ENCODE measurements around the gene ABHD16B.

Gene ABHD16B

DNA sequence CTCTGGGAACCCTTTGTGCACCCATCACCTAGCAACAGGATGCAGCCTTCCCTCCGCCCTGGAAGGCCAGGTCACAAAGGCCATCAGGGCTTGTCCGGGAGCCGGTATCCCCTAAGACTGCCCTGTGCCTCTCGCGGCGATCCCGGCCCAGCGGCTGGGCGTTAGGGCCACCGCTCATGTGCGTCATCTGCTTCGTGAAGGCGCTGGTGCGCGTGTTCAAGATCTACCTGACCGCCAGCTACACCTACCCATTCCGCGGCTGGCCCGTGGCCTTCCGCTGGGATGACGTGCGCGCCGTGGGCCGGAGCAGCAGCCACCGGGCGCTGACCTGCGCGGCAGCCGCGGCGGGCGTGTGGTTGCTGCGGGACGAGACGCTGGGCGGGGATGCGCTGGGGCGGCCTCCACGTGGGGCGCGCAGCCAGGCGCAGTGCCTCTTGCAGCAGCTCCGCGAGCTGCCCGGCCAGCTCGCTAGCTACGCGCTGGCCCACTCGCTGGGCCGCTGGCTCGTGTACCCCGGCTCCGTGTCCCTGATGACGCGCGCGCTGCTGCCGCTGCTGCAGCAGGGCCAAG, at the start of gene ABHD16B:
TSS of gene ABHD16B (plus strand) at position 134 of the 570 bp plus-strand sequence. CDS start at position 177, 43 bp downstream.
- no peak for DNase-seq

DNA sequence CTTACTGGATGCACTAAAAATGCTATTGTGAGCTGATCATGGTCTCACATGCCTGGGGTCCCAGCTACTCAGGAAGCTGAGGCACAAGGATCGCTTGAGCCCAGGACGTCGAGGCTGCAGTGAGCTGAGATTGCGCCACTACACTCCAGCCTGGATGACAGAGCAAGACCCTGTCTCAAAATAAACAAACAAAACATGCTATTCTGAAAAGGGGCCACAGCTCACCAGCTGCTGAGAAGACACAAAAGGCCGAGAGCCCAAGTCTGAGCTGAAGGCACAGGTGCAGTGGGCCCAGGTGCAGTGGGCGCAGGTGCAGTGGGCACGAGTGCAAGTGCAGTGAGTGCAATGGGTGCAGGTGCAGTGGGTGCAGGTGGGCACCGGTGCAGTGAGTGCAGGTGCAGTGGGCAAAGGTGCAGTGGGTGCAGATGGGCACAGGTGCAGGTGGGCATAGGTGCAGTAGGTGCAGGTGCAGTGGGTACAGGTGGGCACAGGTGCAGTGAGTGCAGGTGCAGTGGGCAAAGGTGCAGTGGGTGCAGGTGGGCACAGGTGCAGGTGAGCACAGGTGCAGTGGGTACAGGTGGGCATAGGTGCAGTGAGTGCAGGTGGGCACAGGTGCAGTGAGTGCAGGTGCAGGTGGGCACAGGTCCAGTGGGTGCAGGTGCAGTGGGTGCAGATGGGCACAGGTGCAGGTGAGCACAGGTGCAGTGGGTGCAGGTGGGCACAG, 46.2 kb upstream of the ABHD16B start:
- DNase-seq: no peak

DNA sequence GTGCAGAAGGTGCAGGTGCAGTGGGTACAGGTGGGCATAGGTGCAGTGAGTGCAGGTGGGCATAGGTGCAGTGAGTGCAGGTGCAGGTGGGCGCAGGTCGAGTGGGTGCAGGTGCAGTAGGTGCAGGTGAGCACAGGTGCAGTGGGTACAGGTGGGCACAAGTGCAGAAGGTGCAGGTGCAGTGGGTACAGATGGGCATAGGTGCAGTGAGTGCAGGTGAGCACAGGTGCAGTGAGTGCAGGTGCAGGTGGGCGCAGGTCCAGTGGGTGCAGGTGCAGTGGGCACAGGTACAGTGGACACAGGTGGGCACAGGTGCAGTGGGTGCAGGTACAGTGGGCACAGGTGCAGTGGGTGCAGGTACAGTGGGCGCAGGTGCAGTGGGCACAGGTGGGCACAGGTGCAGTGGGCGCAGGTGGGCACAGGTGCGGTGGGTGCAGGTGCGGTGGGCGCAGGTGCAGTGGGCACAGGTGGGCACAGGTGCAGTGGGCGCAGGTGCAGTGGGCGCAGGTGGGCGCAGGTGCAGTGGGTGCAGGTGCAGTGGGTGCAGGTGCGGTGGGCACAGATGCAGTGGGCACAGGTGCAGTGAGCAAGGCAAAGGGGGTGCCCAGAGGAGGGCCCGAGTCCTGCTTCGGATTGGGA, 45.6 kb upstream of the ABHD16B start:
- no peak for DNase-seq

DNA sequence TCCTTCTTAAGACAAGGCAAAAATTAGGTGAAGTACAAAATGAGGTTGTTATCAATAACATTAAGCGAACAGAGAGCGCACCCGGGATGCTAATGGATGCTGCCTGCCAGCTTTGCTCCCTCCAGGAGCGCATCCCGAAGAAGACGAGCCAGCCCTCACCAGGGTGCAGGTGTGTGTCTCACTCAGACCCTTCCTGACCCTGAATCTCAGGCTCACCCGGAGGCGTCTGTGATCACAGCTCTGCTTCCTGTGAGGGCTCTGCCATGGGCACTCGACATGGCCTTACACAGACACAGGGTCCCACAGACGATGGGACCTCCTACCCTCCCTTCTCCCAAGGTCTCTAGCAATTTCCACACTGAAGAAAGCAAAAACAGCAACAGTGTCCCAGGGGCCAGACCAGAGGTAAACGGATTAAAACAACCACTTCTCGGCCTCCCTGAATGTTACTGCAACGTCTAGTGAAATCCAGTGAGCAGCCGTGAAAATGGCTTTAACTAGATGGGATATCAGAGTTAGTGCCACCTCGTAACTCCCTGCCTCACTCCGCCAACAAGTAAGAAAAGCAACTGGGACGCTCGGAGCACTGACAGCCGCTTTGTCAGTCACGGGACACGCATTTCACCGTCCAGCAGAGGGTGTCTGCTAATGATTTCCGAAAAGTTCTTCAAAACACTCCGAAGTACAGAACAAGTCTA, 41.9 kb upstream of the ABHD16B start:
- DNase-seq: no peak

DNA sequence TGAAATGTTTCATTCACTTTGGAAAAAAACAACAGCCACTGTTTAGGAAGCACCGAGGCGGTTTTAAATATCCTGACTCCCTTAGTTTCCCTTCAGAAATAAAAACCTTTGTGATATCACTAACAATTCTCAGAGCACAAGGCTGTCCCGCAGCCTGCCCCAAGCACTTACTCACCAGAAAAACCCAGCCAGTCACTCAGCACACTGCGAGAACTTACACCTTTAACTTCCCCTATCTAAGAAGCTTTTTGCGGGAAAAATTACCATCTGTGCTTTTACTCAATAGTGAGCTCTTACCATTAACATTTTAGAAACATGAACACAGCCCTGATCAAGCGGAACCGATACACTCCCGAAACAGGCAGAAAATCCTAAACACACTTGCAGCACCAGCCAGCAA, 39.5 kb upstream of the ABHD16B start:
- no peak for DNase-seq

DNA sequence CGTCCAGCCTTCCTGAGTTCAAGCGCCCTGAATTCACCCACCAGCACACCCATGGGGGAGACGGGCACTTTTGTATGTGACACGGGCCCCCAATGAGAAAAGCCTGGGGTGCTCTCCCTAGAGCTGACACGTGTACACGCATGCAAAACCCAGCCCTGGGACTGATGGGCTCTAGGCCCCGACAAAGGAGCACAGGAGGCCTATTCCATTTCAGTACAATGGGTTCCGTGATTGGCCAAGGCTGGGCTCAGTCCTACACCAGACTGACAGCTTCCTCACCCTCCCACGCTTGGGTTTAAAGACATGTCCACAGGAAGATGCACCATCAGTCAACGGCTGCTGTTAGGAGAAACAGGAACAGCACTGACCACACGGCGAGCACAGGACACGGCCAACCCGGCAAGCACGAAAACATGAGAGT, 39.0 kb upstream of the ABHD16B start:
- no peak for DNase-seq

DNA sequence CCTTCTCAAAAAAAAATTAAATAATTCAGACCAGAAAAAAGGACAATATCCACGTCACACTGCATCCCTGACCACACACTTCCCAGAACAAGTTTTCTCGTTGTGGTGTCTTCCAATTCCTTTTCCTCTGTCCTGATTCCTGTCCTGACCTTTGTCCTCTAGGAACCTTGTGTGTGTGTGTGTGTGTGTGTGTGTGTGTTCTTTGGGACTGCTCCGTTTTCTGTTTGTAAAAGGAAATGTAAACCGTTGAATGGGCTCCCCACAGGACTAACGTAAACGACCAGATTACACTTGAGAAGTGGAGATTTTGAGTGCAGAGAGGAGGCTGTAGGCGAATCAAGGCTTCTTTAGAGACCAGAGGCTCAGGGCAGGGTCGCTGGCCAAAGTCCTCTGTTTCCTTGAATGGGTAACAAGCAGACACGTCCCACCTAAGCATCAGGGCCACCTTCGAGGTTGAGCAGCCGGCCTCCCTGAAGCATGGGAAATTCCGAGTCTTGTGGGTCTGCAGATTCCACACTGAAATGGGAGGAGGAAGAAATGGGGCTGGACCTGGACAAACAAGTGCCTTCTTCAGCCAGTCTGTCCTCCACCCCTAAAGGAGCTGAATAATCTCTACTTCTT, 37.5 kb upstream of the ABHD16B start:
- no peak for DNase-seq

DNA sequence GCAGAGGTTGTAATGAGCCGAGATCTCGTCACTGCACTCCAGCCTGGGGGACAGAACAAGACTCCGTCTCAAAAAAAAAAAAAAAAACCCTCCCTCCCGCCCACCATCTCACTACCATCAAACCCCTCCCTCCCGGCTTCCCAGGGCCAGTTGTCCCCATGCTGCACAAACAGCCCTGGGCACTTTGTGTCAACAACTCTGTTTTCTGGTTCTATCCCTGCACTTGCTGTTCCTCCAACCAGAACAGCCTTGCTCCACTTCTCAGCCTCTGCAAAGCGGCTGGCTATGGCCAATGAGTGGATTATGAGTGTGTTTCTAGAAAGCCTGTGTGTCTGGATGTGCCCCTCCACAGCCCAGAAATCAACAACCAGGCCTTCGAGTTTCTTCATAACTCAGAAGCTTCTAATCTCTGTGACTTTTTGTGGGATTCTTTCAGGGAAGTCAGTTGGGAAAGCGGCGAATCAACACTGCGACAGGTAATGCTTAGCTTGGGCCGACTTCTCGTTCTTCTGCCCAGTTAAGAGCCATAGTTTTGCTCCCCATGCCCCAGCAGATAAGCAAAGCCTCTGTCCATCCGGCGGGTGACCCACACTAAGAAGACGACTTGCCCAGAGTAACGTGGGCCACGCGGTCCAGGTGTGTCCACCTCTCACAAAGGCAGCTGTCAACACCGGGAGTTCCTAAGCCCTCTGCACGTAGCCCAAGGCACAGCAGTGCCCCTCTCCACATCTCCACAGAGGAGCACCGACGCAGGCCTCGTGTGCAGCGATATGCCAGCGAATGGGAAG, 35.8 kb upstream of the ABHD16B start:
- DNase-seq: no peak

DNA sequence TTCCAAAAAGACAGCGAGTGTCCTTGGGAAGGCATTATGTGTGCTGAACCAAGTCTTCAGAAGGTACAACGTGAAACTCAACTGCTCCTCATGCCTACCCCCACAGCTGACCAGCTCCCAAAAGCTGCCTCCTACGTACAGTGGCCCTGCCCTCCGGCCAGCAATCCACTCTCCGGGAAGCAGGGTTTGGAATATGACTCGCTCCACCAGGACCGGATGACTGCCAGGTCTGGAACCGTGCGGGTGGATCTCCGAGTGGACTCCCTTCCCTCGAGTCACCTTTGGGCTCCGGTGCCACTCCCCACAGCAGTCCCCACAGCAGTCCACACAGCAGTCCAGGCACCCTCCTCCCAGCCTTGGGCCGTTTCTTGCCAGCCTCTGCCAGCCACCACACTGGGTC, 34.5 kb upstream of the ABHD16B start:
- no peak for DNase-seq

DNA sequence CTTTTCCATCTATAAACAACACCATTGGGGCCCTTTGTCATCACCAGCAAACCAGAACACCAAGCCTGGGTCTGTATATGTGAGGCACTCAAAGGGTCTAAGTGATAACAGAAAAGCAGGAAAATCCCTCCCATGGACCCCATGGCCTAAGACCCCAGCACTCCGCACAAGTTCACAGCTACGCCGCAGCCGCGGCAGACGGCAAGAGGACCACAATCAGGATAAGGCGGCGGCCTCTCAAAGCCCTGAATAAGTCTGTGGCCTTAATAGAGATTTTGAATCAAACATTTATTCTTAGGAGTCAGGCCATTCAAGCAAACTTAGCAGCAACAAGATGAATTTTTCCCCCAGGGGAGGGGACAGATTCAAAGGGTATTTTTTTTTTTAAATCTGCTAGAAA, 33.2 kb upstream of the ABHD16B start:
- no peak for DNase-seq

DNA sequence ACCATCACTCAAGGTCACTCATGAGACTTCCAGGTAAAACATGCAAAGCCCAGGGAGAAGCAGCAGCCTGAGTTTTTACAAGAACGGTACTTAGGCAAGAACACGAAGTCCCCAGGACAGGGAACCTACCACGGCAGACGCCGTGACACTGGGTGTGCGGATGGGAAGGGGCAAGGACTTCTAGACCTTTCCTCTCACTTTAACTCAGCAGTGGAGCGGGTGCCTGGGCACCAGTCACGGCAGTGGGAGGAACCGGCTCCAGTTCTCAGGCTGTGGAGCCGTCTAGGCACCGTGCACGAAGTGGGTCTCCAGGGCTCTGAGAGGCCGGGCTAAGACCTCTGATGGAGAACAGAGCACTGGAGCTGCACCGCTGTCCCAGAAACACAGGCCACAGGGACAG, 32.8 kb upstream of the ABHD16B start:
- DNase-seq: no peak

DNA sequence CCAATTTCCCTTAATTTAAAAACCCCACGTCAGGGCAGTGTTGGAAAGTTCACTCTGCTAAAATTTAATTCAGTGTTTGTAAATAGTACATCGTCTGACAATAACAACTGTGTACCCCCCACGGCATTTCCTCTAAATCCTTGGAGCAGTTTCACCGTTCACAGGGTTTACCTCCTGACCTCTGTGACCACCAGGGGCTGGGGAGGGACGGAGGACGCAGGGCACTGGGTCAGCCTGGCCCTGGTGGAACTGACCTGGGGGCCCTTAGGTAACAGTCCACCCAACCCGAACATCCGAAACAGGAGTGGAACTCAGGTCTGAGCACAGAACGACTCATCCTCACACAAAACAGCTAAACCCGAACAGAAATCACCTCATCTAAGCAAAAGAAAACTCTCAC, 32.3 kb upstream of the ABHD16B start:
- DNase-seq: no peak

DNA sequence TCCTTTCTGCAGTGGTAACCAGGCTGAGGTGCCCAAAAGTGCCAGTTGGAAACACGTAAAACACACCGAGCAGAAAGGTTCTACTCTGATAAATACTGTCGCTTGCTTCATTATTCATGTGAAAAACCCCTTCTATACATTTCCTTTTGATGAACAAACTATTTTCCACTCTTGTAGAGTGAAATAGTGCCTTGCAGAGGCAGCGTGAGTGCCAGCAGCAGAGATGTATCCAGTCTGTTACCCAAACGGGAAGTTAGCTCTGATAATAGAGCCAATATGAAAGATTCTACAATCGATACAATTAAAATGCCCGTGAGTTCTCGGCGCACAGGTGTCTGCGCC, 31.7 kb upstream of the ABHD16B start:
- DNase-seq: no peak

DNA sequence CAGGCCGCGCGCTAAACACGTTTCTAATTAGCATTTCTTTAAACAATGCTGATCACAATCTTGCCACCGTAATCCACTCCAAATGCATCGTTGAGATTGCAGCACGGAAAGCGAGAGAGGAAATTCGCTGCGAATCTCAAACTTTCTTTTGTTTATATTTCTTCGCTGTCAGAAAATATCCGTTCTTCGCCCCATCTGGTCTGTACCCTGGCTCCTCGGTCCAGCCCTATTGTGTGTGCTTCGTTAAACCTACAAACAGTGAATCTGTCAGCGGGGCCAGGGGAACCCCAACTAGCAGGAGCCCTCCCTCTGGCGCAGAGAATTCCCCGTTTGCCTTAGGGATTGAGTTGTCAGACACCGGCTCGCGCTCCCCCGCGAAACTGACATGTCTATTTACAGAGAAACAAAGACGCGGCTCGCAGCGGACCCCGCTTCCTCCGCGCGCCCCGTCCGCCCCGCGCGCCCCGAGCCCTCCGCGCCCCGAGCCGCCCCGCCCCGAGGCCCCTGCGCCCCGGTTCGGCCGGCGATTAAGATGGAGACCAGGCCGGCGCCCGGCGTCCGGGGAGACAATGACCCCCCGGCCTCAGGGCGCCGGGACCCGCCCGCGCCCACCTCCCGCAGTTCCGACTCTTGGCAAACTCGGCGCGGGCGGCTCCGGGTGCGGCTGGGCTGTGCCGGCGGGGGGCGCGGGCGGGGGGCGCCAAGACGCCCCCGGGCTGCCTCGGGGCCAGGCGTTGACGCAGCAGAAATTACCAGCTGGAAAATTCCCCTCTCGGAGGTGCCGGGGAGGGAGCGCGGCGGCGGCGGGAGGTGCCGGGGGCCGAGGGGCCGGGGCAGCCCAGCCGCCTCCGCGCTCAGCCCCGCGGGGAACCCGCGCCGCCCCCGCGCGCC, 31.1 kb upstream of the ABHD16B start:
- no peak for DNase-seq

DNA sequence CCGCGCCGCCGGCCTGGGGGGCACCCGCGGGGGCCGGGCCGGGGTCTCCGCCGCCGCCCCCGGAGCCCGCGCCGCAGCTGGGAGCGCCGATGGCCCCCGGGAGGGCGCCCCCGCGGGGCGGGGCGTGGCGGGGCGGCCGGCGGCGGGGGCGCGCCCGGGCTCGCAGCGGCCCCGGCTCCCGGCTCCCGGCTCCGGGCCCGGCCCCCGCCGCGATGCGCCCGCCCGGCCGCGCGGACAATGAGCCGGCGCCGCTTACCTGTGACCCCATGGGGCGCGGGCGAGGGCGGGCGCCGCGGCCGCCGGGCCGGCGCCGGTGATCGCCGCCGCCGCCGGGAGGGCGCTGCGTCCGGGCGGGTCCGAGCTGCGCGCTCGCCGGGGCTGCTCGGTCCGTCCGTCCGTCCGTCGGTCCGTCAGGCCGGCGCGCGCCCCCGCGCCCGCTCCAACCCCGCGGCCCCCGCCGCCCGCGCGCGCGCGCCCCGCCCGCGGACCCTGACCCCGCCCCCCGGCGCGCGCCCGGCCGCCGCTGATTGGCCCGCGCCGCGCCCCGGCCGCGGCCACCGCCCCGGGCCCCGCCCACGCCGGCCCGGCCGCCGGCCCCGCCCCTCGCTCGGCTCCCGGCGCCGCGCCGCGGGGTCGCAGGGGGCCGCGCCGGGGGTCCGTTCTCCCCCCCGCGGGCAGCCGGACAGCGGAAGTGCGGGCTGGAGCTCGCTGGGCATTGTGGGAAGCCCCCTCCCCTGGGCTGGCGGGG, 30.3 kb upstream of the ABHD16B start, which contains the start of gene ZBTB46:
TSS of gene ZBTB46 (minus strand) at position 424 of the 748 bp plus-strand sequence. CDS start 40,507 bp downstream, outside the sequence.
- DNase-seq: peak; percentile 47

DNA sequence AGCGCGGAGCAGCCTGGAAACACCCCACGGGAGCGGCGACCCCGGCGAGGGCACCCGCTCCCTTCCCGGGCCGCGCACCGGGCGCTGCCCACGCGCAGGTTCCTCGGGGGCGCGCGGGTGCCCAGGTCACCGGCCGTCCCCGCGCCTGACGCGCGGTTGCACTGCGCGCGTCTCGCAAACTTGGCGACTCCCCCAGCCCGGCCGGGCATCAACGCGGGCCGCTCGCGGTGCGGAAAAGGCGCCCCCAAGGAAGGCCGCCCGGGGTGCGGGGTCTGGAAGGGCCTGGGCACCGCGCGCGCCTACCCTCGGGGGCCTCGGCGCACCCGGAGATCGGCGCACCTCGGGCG, 29.7 kb upstream of the ABHD16B start:
- DNase-seq: no peak

DNA sequence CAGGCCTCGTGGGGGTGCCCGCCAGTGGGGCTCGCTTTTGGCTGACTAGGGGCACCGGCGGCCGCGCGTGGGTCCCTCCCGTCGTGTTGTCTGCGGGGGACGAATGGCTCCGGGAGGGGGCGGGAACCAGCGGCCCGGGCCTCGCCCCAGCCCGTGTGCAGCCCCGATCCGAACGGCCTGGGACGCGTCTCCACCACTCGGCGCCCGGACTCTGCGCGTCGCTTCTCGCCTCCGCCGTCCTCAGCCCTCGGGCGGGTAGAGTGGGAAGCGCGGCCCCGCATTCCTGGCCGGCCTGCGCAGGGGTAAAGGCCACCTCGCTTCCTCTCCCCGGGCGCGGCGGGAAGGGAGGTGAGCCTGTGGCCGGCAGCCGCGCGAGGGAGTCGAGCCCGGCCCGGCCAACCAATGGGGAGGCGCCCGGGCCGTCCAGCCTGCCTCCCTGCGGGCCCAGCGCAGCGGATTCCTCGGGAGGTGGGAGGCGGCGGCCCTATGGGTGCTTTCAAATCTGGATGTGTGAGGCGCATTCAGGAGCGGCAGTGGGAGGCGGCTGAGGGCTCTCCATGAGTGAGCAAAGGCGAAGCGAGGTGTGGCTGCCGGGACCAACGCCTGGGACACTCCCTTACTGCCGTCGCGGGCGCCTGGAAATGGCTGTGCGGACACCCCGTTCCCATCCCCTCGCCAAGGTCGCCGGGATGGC, 29.2 kb upstream of the ABHD16B start:
- DNase-seq: no peak

DNA sequence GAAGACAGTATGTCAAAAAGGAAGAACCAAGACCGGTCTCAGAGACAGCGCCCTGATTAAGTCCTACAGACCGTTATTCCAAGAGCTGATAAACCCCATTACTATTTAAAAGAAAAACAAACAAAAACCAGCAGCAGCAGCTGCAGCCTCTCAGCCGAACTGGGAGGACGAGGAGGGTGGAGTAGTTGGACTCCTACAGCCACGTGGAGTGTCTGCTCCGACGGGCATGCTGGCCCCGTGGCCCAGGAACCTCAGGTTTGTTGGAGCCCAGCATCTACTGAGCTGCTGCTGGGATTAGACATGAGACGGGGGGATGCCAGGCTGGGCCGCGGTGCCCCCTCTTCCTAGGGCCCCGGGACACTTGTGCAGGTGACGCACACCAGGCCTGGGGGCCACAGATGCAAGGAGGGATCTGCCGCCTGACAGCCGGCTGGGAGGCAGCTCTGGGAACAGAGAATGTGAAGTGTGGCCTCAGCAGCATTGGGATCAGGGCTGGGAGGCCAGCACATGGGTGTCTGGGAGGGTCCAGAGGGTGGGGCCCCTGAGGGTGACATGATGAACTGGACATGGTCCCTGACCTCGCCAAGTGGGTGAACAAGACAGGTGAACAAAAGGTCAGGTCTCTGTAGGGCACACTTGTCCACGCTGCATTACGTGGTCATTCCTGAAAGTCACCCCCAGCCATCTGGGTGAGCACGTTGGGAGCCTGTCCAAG, 27.4 kb upstream of the ABHD16B start:
- DNase-seq: no peak

DNA sequence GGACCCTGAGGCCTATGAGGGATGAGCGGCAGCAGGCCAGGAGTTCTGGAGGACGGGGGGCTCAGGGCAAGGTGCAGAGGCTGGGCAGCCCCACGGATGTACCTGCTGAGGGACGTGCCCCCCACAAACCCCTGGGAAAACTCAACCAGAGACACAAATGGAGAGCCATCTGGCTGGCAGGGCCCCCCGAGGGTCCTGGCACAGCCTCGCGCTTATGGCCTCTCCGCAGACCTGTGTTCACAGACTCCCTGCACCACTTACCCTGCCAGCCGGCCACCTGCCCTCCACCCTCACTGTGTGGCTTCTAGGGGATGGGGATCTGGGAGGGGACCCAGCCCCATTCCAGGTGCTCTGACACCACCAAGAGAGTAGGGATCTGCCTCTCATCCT, 26.8 kb upstream of the ABHD16B start:
- no peak for DNase-seq
